K562 (cell line): Measurements from ENCODE around the gene ZDHHC16. TPM values are rescaled to one million over a fixed set of nuclear protein-coding genes. Genes with fewer than 3 reads are reported as not detected.

ENCODE experiments used
- CREM ChIP-seq: IDR thresholded peaks from 2 replicates; pipeline ENCODE4 v1.6.1; 2014; ENCODE audit warnings: antibody characterized with exemption, low read depth
- CXXC5 ChIP-seq: fragments of 250-450 bp; sonication (Bioruptor Pico); IDR thresholded peaks from 2 replicates; pipeline ENCODE4 v1.8.0; 2022; ENCODE audit warnings: inconsistent platforms, mild to moderate bottlenecking, moderate library complexity
- GABPB1 ChIP-seq: sonication (generic); formaldehyde crosslinking; IDR thresholded peaks from 2 replicates; pipeline ENCODE4 v1.8.0; 2022; ENCODE audit warnings: mild to moderate bottlenecking, missing genetic modification reagents
- JUND ChIP-seq, 2 experiments: IDR thresholded peaks; 2 replicates in 1 of 2; 3 replicates in 1 of 2; pipeline ENCODE4 v1.6.1; 2011; ENCODE audit warnings: borderline replicate concordance in 2 of 2, low read depth in 2 of 2, low read length in 2 of 2, improper control_type of control experiment in 1 of 2, missing biosample characterization in 1 of 2, missing genetic modification characterization in 1 of 2, missing genetic modification reagents in 1 of 2
- LEF1 ChIP-seq: fragments of 450-650 bp; IDR thresholded peaks from 2 replicates; pipeline ENCODE4 v1.6.1; 2016; ENCODE audit warnings: mild to moderate bottlenecking
- MEF2A ChIP-seq: IDR thresholded peaks from 2 replicates; pipeline ENCODE4 v1.6.1; 2011; ENCODE audit warnings: low read depth, mild to moderate bottlenecking, low read length, moderate library complexity; ENCODE audit not compliant: control insufficient read depth
- MTA3 ChIP-seq: fragments of 450-650 bp; formaldehyde crosslinking; IDR thresholded peaks from 2 replicates; pipeline ENCODE4 v1.6.1; 2017; ENCODE audit warnings: mild to moderate bottlenecking, borderline replicate concordance
- PRPF4 ChIP-seq: fragments of 200-400 bp; formaldehyde crosslinking; IDR thresholded peaks from one replicate; pipeline ENCODE4 v1.6.1; 2017; ENCODE audit warnings: low read length, low read depth, mild to moderate bottlenecking; ENCODE audit not compliant: insufficient read depth, poor library complexity, severe bottlenecking
- RBM34 ChIP-seq: fragments of 200-400 bp; formaldehyde crosslinking; IDR thresholded peaks from 2 replicates; pipeline ENCODE4 v1.6.1; 2018; ENCODE audit warnings: low read length, borderline replicate concordance; ENCODE audit not compliant: insufficient read depth
- SP1 ChIP-seq: sonication (generic); formaldehyde crosslinking; IDR thresholded peaks from 2 replicates; pipeline ENCODE4 v1.8.1; 2022; ENCODE audit warnings: mild to moderate bottlenecking, missing genetic modification reagents
- TARDBP ChIP-seq: fragments of 450-650 bp; IDR thresholded peaks from 2 replicates; pipeline ENCODE4 v1.6.1; 2016
- TCF7 ChIP-seq: sonication (generic); IDR thresholded peaks from 2 replicates; pipeline ENCODE4 v1.6.1; 2016; ENCODE audit warnings: antibody characterized with exemption, borderline replicate concordance
- ZKSCAN1 ChIP-seq: fragments of 150-350 bp; IDR thresholded peaks from 2 replicates; pipeline ENCODE4 v1.6.1; 2016; ENCODE audit warnings: low read depth, low read length
- ZNF212 ChIP-seq: fragments of 450-650 bp; formaldehyde crosslinking; IDR thresholded peaks from 2 replicates; pipeline ENCODE4 v1.4.0; 2020; ENCODE audit warnings: mild to moderate bottlenecking
- ZNF239 ChIP-seq: fragments of 250-450 bp; sonication (Bioruptor Pico); IDR thresholded peaks from 2 replicates; pipeline ENCODE4 v1.4.0; 2020; ENCODE audit warnings: mild to moderate bottlenecking
- ZNF830 ChIP-seq: fragments of 250-450 bp; sonication (Bioruptor Pico); IDR thresholded peaks from 2 replicates; pipeline ENCODE4 v1.5.0; 2021; ENCODE audit warnings: mild to moderate bottlenecking
- polyA plus RNA-seq, 8 experiments: library from polyadenylated mRNA; depleted of rRNA in 4 of 8; stranded (reverse) in 5 of 8; unstranded in 3 of 8; fragments of >200 nt; fragmentation: Nextera tagmentation in 2 of 8; fragmentation: Illumina TruSeq in 1 of 8; extraction: Ambion mirVana in 2 of 8; extraction: Trizol in 1 of 8; gene quantifications; 2 replicates each; pipeline versions ENCODE4 v1.2.1 to v1.2.3, GENCODE V29; 2011 to 2014; ENCODE audit warnings: inconsistent platforms in 1 of 8, missing spikeins in 1 of 8
- total RNA-seq, 7 experiments: library from RNA; depleted of rRNA in 6 of 7; stranded (reverse); fragments of >200 nt in 6 of 7; fragmentation: Illumina TruSeq in 2 of 7; extraction: Trizol in 2 of 7; gene quantifications; 2 replicates each; pipeline versions ENCODE4 v1.2.1 to v1.2.3, GENCODE V29; 2011 to 2021; ENCODE audit warnings: low replicate concordance in 1 of 7
- TF ChIP-seq, protein P1 (sequence below), 2 experiments: fragments of 200-800 bp in 1 of 2; sonication (Bioruptor generic) in 1 of 2; sonication (generic) in 1 of 2; formaldehyde crosslinking in 1 of 2; IDR thresholded peaks in 1 of 2; conservative IDR thresholded peaks in 1 of 2; 2 replicates each; pipeline versions ENCODE4 v1.5.0 to v1.6.1; 2016 to 2020; ENCODE audit warnings: missing compliant biosample characterization in 1 of 2, missing genetic modification characterization in 1 of 2, missing genetic modification reagents in 1 of 2
- TF ChIP-seq, protein P2 (sequence below): IDR thresholded peaks from 2 replicates; pipeline ENCODE4 v1.6.1; 2011; ENCODE audit not compliant: insufficient read length; ENCODE audit errors: extremely low read depth
- TF ChIP-seq, protein P3 (sequence below), 2 experiments: fragments of 250-450 bp in 1 of 2; fragments of 450-650 bp in 1 of 2; sonication (Bioruptor Pico) in 1 of 2; IDR thresholded peaks; 2 replicates each; pipeline versions ENCODE4 v1.6.1 to v1.8.0; 2016 to 2021; ENCODE audit warnings: mild to moderate bottlenecking in 2 of 2, moderate library complexity in 2 of 2, missing compliant biosample characterization in 1 of 2, missing genetic modification characterization in 1 of 2
- TF ChIP-seq, protein P4 (sequence below): fragments of 250-450 bp; sonication (Bioruptor Pico); IDR thresholded peaks from 2 replicates; pipeline ENCODE4 v1.4.0; 2020
- TF ChIP-seq, protein P5 (sequence below): fragments of 250-450 bp; sonication (Bioruptor Pico); IDR thresholded peaks from 2 replicates; pipeline ENCODE4 v1.8.0; 2021; ENCODE audit warnings: mild to moderate bottlenecking, moderate library complexity

The ZDHHC16 gene
- total and polyA plus RNA-seq, 9 of the 15 experiments (the other 6 are each of a cell fraction or from before 2014, with no cell fraction given), result 12.5 to 33.8 (median 21.3) TPM

DNA sequence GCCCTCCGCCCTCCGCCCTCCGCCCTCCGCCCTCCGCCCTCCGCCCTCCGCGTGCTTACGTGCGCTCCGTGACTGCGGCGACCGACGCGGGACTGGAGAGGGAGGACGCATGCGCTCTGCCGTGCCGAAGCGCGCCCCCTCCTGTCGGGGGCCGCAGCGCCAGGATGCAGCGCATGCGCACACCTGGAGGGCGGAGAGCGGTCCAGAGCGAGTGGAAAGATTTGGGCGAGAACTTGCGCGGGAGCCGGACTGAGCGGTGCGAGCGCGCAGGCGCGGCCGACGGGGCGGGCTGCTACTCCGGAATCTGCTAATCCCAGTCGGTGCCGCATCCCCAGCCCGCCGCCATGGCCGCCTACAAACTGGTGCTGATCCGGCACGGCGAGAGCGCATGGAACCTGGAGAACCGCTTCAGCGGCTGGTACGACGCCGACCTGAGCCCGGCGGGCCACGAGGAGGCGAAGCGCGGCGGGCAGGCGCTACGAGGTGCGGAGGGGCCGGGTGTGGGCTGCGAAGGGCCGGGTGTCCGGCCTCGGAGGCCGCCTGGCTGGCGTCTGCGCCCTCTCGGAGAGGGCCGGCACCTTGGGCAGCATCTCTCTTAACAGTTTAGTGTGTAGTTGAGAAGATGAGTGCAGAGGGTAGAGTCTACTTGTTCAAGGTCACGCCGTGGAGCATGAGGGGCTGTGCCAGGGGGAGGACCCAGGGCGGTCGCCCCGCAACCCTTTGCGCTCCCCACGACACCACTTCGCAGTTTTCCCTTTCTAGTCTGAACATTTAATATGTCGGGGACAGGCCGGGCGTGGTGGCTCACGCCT is 19.8 kb upstream of the ZDHHC16 start, which contains the start of gene PGAM1 (continued):
- TF ChIP-seq ZNF212, result 0 out of 2 replicates have a peak, but pooled peaks have one; percentile 45
- TF ChIP-seq, protein P1, sequence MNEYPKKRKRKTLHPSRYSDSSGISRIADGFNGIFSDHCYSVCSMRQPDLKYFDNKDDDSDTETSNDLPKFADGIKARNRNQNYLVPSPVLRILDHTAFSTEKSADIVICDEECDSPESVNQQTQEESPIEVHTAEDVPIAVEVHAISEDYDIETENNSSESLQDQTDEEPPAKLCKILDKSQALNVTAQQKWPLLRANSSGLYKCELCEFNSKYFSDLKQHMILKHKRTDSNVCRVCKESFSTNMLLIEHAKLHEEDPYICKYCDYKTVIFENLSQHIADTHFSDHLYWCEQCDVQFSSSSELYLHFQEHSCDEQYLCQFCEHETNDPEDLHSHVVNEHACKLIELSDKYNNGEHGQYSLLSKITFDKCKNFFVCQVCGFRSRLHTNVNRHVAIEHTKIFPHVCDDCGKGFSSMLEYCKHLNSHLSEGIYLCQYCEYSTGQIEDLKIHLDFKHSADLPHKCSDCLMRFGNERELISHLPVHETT (CRISPR knock-in tag; conservative IDR thresholded peaks at IDR 0.05 in 1 of 2, IDR thresholded peaks at IDR 0.05 in 1 of 2), result peak in 1 of 2 experiments; percentile 100; a peak in 2 of 4 replicates
- TF ChIP-seq PRPF4, result no peak
- TF ChIP-seq CREM, result peak; percentile 79
- TF ChIP-seq TCF7, result no peak
- TF ChIP-seq, protein P2, sequence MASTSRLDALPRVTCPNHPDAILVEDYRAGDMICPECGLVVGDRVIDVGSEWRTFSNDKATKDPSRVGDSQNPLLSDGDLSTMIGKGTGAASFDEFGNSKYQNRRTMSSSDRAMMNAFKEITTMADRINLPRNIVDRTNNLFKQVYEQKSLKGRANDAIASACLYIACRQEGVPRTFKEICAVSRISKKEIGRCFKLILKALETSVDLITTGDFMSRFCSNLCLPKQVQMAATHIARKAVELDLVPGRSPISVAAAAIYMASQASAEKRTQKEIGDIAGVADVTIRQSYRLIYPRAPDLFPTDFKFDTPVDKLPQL, result no peak
- no peak for TF ChIP-seq LEF1
- no peak for TF ChIP-seq ZNF830 (CRISPR knock-in tag)
- TF ChIP-seq, protein P3, sequence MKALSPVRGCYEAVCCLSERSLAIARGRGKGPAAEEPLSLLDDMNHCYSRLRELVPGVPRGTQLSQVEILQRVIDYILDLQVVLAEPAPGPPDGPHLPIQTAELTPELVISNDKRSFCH (CRISPR knock-in tag; IDR thresholded peaks at IDR 0.05), result no peak
- TF ChIP-seq, protein P3 (tag; IDR thresholded peaks at IDR 0.05), result no peak
- no peak for TF ChIP-seq MEF2A
- TF ChIP-seq, protein P4, sequence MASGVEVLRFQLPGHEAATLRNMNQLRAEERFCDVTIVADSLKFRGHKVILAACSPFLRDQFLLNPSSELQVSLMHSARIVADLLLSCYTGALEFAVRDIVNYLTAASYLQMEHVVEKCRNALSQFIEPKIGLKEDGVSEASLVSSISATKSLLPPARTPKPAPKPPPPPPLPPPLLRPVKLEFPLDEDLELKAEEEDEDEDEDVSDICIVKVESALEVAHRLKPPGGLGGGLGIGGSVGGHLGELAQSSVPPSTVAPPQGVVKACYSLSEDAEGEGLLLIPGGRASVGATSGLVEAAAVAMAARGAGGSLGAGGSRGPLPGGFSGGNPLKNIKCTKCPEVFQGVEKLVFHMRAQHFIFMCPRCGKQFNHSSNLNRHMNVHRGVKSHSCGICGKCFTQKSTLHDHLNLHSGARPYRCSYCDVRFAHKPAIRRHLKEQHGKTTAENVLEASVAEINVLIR (CRISPR knock-in tag), result no peak
- peak; percentile 24; the same call in 1 of the 2 replicates for TF ChIP-seq JUND (IDR thresholded peaks at IDR 0.05; ENCODE audit: borderline replicate concordance, low read depth, low read length)
- TF ChIP-seq JUND (tag; IDR thresholded peaks at IDR 0.05; ENCODE audit: borderline replicate concordance, low read depth, low read length), result no peak; the same call in 2 of the 3 replicates
- TF ChIP-seq CXXC5 (CRISPR knock-in tag), result peak; percentile 63
- peak; percentile 60; the same call in 1 of the 2 replicates for TF ChIP-seq SP1 (CRISPR knock-in tag)
- 0 out of 2 replicates have a peak, but pooled peaks have one; percentile 19 for TF ChIP-seq ZKSCAN1
- no peak for TF ChIP-seq ZNF239
- TF ChIP-seq MTA3, result peak; percentile 55; the same call in 1 of the 2 replicates
- TF ChIP-seq, protein P5, sequence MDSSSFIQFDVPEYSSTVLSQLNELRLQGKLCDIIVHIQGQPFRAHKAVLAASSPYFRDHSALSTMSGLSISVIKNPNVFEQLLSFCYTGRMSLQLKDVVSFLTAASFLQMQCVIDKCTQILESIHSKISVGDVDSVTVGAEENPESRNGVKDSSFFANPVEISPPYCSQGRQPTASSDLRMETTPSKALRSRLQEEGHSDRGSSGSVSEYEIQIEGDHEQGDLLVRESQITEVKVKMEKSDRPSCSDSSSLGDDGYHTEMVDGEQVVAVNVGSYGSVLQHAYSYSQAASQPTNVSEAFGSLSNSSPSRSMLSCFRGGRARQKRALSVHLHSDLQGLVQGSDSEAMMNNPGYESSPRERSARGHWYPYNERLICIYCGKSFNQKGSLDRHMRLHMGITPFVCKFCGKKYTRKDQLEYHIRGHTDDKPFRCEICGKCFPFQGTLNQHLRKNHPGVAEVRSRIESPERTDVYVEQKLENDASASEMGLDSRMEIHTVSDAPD (CRISPR knock-in tag), result no peak
- TF ChIP-seq TARDBP, result no peak
- peak; percentile 59; the same call in 1 of the 2 replicates for TF ChIP-seq GABPB1 (CRISPR knock-in tag)
- TF ChIP-seq RBM34, result no peak
